ENCODE measurements around the gene MMP7. TPM values are rescaled to one million over a fixed set of nuclear protein-coding genes. Genes with fewer than 3 reads are reported as not detected.

MMP7 gene
- total RNA-seq, 2 donors from 2014 or later: 115 to 171 TPM

DNA sequence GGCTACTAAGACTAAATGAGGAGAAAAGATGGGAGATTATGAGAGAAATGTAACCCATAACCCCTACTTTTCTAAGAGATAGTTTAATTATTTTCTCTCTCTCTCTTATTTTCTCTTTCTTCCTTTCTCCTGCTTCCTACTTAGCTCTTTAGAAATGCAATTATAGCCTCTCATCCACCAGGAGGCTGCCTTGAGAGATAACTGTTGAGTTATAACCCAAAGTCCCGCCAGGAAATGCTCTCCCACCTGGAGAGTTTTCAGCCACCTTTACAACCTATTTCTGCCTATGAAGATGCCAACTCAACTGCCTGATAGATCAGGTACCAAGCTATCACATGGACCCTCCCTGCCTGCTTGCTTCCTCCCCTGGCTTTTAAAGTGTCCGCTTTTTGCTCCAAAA lies 44.0 kb downstream of the MMP7 start:
- WGBS: 90% methylated on average over 2 of the region's 2 CpGs
- intact Hi-C loops (cut with DNase I): no loop called here
- no peaks in the 10 kb centered on the region for H3K4me1 ChIP-seq (replicated peaks)
- H3K27me3 ChIP-seq (replicated peaks; ENCODE audit: insufficient read depth): no peaks in the 10 kb centered on the region
- H3K36me3 ChIP-seq: no peaks in the 10 kb centered on the region
- no peaks in the 10 kb centered on the region for H3K9me3 ChIP-seq
- TF ChIP-seq, protein P1, sequence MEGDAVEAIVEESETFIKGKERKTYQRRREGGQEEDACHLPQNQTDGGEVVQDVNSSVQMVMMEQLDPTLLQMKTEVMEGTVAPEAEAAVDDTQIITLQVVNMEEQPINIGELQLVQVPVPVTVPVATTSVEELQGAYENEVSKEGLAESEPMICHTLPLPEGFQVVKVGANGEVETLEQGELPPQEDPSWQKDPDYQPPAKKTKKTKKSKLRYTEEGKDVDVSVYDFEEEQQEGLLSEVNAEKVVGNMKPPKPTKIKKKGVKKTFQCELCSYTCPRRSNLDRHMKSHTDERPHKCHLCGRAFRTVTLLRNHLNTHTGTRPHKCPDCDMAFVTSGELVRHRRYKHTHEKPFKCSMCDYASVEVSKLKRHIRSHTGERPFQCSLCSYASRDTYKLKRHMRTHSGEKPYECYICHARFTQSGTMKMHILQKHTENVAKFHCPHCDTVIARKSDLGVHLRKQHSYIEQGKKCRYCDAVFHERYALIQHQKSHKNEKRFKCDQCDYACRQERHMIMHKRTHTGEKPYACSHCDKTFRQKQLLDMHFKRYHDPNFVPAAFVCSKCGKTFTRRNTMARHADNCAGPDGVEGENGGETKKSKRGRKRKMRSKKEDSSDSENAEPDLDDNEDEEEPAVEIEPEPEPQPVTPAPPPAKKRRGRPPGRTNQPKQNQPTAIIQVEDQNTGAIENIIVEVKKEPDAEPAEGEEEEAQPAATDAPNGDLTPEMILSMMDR (IDR thresholded peaks at IDR 0.05): no peak
- TF ChIP-seq POLR2A (IDR thresholded peaks at IDR 0.05) (no peak), POLR2AphosphoS5 (IDR thresholded peaks at IDR 0.05) (no peak)
- no peak overlapping the region for H3K27ac ChIP-seq
- no peak overlapping the region for H3K4me3 ChIP-seq
- no peak for DNase-seq (ENCODE audit: low spot score)

DNA sequence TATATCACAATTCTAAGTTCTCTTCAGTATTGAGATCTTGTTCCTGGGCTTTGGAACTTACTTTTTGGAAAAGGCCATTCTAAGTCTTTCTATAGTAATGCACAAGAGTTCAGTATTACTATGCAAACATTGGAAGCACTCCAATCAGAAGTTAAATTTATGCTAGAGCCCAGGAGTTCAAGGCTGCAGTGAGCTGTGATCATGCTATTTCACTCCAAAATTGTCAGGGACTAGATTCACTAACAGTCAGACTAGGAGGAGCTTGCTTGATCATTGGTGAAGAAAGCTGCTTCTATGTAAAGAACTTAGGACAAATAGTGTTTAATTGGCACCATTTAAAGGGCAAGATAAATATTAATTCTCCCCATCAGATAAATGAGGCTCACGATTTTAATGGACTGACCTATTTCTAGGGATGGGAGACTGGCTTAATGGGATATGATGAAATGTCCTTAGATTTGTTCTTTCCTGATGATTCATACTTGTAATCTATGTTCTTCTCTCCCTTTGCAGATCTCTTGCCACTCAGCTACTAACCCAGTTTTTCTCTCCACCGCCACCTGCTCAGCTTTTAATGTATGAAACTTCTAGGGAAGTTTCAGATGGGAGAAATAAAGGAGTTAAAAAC lies 45.3 kb downstream of the MMP7 start:
- no peak overlapping the region for H3K4me3 ChIP-seq
- H3K27me3 ChIP-seq (replicated peaks; ENCODE audit: insufficient read depth): no peaks in the 10 kb centered on the region
- DNase-seq (ENCODE audit: low spot score): no peak
- H3K9me3 ChIP-seq: no peaks in the 10 kb centered on the region
- H3K4me1 ChIP-seq (replicated peaks): no peaks in the 10 kb centered on the region
- intact Hi-C loops (cut with DNase I): no loop called here
- H3K27ac ChIP-seq: no peak overlapping the region
- TF ChIP-seq, protein P1 (IDR thresholded peaks at IDR 0.05): no peak
- TF ChIP-seq POLR2AphosphoS5 (IDR thresholded peaks at IDR 0.05) (peak; percentile 21), POLR2A (IDR thresholded peaks at IDR 0.05) (no peak)
- no peaks in the 10 kb centered on the region for H3K36me3 ChIP-seq
- 53% methylated on average over 2 of the region's 2 CpGs for WGBS

DNA sequence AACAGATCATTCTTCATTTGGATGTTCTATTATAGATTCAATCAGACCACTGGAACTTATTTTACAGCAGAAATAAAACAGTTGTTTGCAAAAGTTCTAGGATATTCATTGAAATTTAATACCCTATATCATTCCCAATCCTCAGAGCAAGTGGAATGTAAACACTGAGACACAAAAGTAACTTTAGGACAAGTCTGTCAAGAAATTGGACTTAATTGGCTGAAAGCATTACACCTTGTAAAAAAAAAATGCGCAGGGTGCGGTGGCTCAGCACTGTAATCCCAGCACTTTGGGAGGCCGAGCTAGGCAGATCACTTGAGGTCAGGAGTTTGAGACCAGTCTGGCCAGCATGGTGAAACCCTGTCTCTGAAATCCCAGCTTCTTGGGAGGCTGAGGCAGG lies 48.1 kb downstream of the MMP7 start:
- Histone ChIP-seq H3K4me1 (replicated peaks) (no peaks in the 10 kb centered on the region), H3K9me3 (no peaks in the 10 kb centered on the region), H3K27me3 (replicated peaks; ENCODE audit: insufficient read depth) (no peaks in the 10 kb centered on the region), H3K4me3 (no peak overlapping the region), H3K36me3 (no peaks in the 10 kb centered on the region), H3K27ac (no peak overlapping the region)
- DNase-seq (ENCODE audit: low spot score): no peak
- TF ChIP-seq, protein P1 (IDR thresholded peaks at IDR 0.05): no peak
- 21% methylated on average over 3 of the region's 3 CpGs for WGBS
- intact Hi-C loops (cut with DNase I): no loop called here

DNA sequence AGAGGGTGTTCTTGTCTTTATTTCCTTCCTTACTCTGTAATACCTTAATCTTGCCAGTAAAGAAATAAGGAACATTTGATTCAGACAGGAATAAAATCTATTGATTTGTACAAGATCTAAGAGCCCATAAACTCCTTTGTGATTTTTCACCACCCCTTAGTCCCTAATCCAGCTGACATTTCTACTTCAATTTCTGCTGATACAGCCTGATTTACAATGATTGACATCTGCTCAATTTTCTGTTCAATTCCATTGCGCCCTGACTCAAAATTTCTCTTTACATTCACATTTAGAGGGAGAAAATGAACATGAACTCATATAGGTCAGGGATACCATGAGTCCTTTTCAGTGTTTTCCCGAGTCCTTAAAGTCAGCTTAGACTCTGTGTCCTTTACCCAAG lies 50.8 kb downstream of the MMP7 start:
- TF ChIP-seq, protein P1 (IDR thresholded peaks at IDR 0.05): no peak
- no peak for TF ChIP-seq POLR2A (IDR thresholded peaks at IDR 0.05)
- no peak for TF ChIP-seq POLR2AphosphoS5 (IDR thresholded peaks at IDR 0.05)
- Histone ChIP-seq H3K27ac (no peak overlapping the region), H3K4me1 (replicated peaks) (no peaks in the 10 kb centered on the region), H3K27me3 (replicated peaks; ENCODE audit: insufficient read depth) (no peaks in the 10 kb centered on the region), H3K36me3 (no peaks in the 10 kb centered on the region), H3K9me3 (no peaks in the 10 kb centered on the region), H3K4me3 (no peak overlapping the region)
- WGBS: 92% methylated on average over 2 of the region's 2 CpGs
- no peak for DNase-seq (ENCODE audit: low spot score)
- intact Hi-C loops (cut with DNase I): no loop called here

DNA sequence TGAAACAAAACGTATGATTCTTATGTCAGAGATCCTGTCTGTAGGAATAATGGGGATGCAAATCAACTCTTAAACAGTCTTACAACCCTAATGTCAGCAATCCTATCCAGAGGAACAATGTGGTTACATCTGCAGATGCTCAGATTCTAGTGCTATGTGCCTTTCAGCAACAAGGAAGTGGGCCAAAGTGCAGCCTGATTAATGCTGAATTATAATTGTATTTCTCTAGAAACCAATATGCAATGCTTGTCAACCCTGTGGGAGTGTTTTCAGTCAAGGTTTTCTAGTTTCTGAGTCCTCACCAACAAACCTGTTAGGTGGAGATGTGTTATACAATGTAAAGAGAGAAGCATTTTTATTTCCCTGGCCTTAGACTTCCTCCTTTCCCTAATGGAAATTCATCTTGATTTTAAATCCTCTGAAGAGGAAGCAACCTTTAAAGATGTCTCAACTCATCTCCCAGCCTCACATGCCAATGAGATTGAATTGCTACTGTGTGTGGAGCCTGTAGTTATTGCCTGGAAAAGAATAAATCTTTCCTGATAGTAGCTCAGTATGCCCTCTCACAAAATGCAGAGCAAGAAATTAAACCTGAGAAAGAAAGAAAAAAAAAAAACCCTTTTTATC lies 51.8 kb downstream of the MMP7 start:
- Histone ChIP-seq H3K4me3 (no peak overlapping the region), H3K4me1 (replicated peaks) (no peaks in the 10 kb centered on the region), H3K27me3 (replicated peaks; ENCODE audit: insufficient read depth) (no peaks in the 10 kb centered on the region), H3K27ac (no peak overlapping the region), H3K9me3 (no peaks in the 10 kb centered on the region), H3K36me3 (no peaks in the 10 kb centered on the region)
- TF ChIP-seq, protein P1 (IDR thresholded peaks at IDR 0.05): no peak
- TF ChIP-seq POLR2A (IDR thresholded peaks at IDR 0.05) (no peak), POLR2AphosphoS5 (IDR thresholded peaks at IDR 0.05) (no peak)
- intact Hi-C loops (cut with DNase I): no loop called here
- no peak for DNase-seq (ENCODE audit: low spot score)
- WGBS: 84% methylated on average over 1 of the region's 1 CpG
